Fibroblast of the conjunctiva (primary cell): ENCODE data around the gene MAPK7.

Experiments used
- DNase-seq: peaks from one replicate; pipeline ENCODE4 v3.0.0-alpha.2; 2010; ENCODE audit warnings: low read depth

Gene MAPK7

GRCh38 chr17:19401321-19402010, 23.2 kb downstream of the MAPK7 start:
- DNase-seq: no peak

- no peak for DNase-seq
These were observed 23.9 kb downstream of the MAPK7 start for GRCh38 chr17:19402171-19402570.

GRCh38 chr17:19403021-19403420, 24.7 kb downstream of the MAPK7 start:
- no peak for DNase-seq

- DNase-seq: no peak
These were observed 26.0 kb downstream of the MAPK7 start for GRCh38 chr17:19404264-19404663.

- no peak for DNase-seq
These were observed 26.8 kb downstream of the MAPK7 start for GRCh38 chr17:19405114-19405513.

GRCh38 chr17:19407601-19408345, 29.5 kb downstream of the MAPK7 start:
- no peak for DNase-seq

GRCh38 chr17:19408346-19408710, 30.0 kb downstream of the MAPK7 start:
- no peak for DNase-seq

- DNase-seq: no peak
These were observed 30.8 kb downstream of the MAPK7 start for GRCh38 chr17:19409066-19409465.

DNA sequence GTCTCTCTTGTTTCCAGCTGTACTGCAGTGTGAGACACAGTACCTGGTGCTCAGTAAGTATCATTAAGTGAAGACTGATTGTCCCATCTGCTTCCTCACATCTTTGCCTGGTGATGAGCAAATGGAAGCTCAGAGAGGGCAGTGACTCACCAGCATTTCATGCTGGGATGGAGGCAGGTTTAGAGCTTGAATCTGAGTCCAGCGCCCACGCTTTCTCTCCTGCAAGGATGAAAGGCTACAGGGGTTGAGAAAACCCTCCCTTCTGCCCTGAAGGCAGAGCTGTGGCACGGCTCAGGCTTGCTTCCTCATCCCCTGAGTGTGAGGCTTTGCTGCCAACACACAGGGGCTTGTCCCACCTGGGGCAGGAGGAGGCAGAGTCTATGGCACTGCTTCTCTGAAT, 31.2 kb downstream of the MAPK7 start:
- no peak for DNase-seq

- no peak for DNase-seq
These were observed 31.8 kb downstream of the MAPK7 start for GRCh38 chr17:19410091-19410490.

DNA sequence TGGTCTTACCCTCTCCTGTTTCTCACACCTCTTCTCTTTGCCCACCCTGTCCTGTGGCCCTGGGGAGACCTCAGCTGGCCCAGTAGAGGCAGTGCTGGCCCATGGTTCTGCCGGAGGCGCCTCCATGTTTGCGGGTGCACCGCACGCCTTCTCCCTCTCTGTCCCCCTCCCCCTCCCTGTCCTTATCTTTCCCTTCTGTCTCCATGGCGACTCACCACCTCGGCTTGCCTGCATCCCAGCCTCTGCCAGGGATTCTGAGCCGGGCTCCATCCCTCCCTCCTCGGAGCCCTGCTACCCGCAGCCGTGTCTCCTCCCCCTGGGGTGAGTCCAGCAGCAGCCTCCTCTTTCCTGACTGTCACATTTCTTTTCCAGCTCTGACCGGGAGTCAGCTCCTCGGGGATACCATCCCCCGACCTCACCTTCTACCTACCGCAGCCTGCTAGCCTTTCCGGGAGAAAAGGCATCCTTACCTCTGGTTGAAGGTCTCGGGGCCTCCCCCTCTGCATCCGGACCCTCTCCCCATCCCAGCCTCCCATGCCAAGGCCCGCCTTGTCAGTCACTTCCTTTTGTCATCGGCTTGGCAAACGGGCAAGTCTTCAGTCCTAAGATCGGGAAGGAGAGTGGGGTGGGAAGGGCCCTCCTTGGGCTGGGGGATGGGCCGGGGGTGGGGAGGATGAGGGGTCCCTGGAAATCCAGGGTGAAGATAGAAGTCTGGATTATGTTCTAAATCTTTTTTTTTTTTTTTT, 32.8 kb downstream of the MAPK7 start, which contains the start of gene RNF112:
Gene RNF112, plus strand, starts transcription at position 358 of the 746 bp plus-strand sequence. Its CDS starts 177 bp downstream, at position 535.
- DNase-seq: no peak

DNA sequence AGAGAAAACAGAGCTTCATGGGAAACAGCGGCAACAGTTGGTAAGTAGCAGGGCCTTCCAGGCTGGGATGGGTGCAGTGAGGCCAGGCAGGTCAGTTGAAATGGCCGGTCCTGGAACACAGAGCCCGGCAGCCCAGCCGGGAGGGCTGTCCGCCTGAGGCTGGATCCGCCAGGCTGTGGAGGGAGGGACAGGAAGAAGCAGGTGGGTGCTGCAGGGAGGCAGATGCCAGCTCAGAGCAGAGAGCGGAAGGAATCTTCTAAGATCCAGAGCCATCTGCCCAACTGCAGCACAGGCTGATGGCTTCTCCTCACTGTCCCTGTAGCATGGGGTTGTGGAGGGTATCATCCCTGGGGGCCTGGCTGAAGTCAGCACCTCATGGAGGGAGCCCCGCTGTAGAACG, 33.3 kb downstream of the MAPK7 start:
- no peak for DNase-seq

DNA sequence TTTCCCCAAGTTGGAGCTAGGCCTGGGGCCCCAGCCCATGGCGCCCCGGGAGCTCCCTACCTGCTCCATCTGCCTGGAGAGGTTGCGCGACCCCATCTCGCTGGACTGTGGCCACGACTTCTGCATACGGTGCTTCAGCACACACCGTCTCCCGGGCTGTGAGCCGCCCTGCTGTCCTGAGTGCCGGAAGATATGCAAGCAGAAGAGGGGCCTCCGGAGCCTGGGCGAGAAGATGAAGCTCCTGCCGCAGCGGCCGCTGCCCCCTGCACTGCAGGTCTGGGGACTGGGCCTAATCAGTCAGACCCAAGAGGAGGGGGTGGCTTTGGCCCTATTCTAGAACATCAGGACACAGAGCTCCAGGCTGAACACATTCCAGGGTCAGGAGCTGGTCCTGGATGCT, 34.2 kb downstream of the MAPK7 start:
- DNase-seq: no peak

GRCh38 chr17:19412984-19413383, 34.7 kb downstream of the MAPK7 start:
- no peak for DNase-seq

DNA sequence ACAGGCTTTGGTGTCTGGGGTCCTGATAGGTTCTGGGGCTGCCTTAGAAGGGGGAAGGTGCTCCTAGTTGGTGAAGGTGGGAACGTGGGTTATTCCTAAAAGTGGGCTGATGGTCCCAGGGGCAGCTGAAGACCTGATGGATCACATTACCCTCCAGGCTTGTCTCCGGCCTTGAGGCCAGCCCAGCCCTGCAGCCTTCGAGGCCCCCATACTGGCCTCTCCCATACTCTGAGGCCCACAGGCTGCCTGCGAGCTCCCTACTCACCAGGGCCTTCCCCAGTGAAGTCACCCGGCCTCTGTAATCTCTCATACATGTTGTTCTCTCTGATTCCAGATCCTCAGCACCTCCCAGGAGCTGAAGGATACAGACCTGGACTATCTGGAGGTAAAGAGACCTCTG, 35.5 kb downstream of the MAPK7 start:
- no peak for DNase-seq

- no peak for DNase-seq
These were observed 36.3 kb downstream of the MAPK7 start for GRCh38 chr17:19414396-19415280.

- DNase-seq: no peak
These were observed 37.0 kb downstream of the MAPK7 start for GRCh38 chr17:19415311-19415710.

DNA sequence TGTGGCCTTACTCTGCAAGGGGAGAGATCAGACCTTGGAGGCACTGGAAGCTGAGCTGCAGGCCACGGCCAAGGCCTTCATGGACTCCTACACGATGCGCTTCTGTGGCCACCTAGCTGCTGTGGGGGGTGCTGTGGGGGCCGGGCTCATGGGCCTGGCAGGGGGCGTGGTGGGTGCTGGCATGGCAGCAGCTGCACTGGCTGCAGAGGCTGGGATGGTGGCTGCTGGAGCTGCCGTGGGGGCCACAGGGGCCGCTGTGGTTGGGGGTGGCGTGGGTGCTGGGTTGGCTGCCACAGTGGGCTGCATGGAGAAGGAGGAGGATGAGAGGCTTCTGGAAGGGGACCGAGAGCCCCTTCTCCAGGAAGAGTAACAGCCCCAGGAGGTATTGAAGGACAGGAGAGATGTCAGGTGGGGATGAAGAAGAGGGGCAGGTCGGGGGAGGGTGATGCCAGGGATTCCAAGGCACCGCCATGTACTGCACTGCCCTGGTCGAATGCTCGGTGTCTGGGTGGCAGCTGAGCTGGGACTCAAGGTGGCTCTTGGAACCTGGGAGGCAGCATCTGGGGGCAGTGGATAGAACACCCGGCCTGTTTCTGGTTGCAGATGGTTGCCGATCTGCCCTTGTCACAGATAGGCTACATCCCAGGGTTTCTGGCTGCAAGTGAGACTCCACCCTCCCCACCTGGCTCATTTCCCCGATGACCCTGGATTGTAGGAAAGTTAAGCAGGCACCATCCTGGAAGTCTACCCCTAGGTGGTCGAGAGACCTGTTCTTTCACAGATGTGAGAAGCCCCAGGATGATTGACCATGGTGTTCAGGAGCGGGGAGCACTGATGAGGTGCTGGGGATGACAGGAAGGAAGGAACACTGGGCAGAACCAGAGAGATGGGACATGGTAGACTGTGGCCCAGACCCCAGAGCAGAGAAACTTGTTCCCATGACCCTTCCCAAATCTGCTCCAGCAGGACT, 37.8 kb downstream of the MAPK7 start:
- DNase-seq: no peak

- DNase-seq: no peak
These were observed 39.3 kb downstream of the MAPK7 start for GRCh38 chr17:19417611-19418010.

GRCh38 chr17:19418251-19418992, 40.1 kb downstream of the MAPK7 start:
- DNase-seq: no peak
